Midbrain (tissue), 1 donor: Measurements from ENCODE around the gene LAMA5.

ENCODE experiments used
- DNase-seq: peaks from one replicate; lab custom pipeline; 2025; lab: John Stamatoyannopoulos, UW

The LAMA5 gene

GRCh38 chr20:62326959-62327725 is 40.0 kb downstream of the LAMA5 start:
- DNase-seq: no peak

- DNase-seq: no peak
Measured at GRCh38 chr20:62326559-62326958, 40.6 kb downstream of the LAMA5 start.

GRCh38 chr20:62325172-62325905 is 41.8 kb downstream of the LAMA5 start:
- no peak for DNase-seq

- DNase-seq: no peak
Measured at GRCh38 chr20:62323980-62324906, 42.9 kb downstream of the LAMA5 start.

- DNase-seq: no peak
Measured at GRCh38 chr20:62323146-62323979, 43.7 kb downstream of the LAMA5 start.

GRCh38 chr20:62322492-62323041 is 44.5 kb downstream of the LAMA5 start:
- DNase-seq: no peak

- no peak for DNase-seq
Measured at GRCh38 chr20:62321975-62322374, 45.1 kb downstream of the LAMA5 start.

GRCh38 chr20:62321521-62321948 is 45.6 kb downstream of the LAMA5 start:
- no peak for DNase-seq

- DNase-seq: no peak
Measured at GRCh38 chr20:62320581-62321354, 46.3 kb downstream of the LAMA5 start.

GRCh38 chr20:62319346-62319909 is 47.7 kb downstream of the LAMA5 start:
- no peak for DNase-seq

- no peak for DNase-seq
Measured at GRCh38 chr20:62318400-62319345, 48.4 kb downstream of the LAMA5 start.

- no peak for DNase-seq
Measured at GRCh38 chr20:62317167-62317655, 49.9 kb downstream of the LAMA5 start.

GRCh38 chr20:62316331-62317166 is 50.6 kb downstream of the LAMA5 start:
- DNase-seq: no peak

GRCh38 chr20:62315773-62316172 is 51.3 kb downstream of the LAMA5 start:
- no peak for DNase-seq

- DNase-seq: no peak
Measured at GRCh38 chr20:62314711-62315302, 52.3 kb downstream of the LAMA5 start.

GRCh38 chr20:62314339-62314638 is 52.8 kb downstream of the LAMA5 start:
- DNase-seq: no peak
